HG02610 (cell line): ENCODE results near the gene NOTO.

Experiments
- ATAC-seq: cut with Tn5 transposase; IDR thresholded peaks from one replicate; pipeline ENCODE4 v1.9.1; 2021; ENCODE audit warnings: mild to moderate bottlenecking, moderate library complexity; ENCODE audit not compliant: unreplicated experiment

The NOTO gene

DNA sequence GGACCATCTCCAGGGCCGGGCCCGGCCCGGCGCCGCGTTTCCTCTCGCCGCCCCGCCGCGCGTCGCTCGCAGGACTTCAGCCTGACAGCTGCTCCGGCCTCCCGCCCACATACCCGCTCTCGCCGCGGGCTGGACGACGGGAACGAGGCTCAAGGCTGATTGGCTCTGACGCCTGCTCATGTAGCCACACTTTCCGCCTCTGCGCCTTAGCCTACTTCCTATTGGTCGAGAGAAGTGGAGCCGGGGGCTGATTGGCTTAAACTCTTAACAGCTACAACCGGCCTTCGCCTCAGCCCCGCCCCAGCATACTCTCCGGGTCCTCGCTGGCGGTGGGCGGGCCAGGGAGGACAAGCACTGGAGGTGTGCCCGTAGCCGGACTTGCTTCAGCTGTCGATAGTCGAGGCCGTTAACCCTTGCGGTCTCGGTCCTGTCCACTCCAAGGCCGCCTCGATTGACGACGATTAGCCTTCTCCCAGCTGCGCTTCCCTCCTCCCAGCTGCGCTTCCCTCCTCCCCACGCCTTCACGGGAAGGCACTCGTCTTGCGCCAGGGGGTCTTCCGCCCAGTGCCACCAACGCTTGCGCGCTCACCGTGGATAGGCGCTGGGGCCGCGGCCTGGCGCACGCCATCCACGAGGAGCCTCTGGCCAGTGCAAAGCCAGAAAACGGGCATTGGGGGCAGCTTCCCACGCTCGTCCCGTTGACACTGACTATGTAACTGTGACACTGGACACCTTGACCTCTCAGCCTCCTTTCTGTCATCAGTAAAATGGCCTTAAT, 31.0 kb downstream of the NOTO start, which contains the start of gene PRADC1:
Gene PRADC1 (minus strand): TSS at position 86 of the 778 bp plus-strand sequence. CDS start 79 bp downstream, at position 7.
- ATAC-seq = peak; percentile 93

DNA sequence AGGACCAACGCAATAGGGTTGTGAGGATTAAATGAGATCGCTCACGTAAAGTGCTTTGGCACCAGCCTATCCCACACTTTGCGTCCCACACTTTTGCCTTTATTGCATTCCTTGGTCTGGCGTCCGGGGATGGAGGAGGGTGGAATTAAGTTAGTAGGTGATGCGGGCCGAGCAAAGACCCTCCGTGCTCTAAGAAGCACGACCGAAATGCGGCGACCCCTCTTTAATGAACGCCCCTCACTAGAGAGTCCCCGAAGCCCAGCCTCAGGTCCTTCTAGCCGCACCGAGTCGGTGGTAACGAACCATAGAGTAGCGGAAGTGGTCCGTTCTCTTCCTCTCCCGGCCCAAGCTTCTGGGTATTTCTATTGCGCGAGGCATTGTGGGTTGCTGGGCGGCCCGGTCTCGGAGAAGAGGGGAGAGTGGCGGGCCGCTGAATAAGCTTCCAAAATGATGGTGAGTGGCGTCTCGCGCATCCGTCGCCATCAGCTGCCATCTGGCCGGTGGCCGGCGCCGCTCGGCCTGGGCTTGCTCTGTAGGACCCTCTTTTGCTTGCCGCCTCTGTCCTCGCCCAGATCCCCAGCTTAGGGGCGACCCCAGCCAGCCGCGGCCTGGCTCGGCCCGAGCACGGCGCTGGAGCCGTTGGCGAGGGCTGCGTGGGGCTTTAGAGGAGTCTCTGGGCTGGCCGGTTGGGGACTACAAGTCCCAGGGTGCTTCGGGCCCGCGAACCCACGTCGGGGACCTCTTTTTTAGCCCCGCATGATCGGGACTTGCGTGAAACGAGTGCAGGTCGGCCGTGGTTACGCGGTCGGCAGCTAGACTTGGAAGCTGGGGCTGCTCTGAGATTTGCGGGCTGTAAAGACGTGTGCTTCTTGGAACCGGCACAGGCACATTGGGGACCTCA, 31.8 kb downstream of the NOTO start, which contains the start of gene CCT7:
Gene CCT7 (plus strand): TSS at position 377 of the 901 bp plus-strand sequence. CDS start 71 bp downstream, at position 448.
- peak; percentile 64 for ATAC-seq

DNA sequence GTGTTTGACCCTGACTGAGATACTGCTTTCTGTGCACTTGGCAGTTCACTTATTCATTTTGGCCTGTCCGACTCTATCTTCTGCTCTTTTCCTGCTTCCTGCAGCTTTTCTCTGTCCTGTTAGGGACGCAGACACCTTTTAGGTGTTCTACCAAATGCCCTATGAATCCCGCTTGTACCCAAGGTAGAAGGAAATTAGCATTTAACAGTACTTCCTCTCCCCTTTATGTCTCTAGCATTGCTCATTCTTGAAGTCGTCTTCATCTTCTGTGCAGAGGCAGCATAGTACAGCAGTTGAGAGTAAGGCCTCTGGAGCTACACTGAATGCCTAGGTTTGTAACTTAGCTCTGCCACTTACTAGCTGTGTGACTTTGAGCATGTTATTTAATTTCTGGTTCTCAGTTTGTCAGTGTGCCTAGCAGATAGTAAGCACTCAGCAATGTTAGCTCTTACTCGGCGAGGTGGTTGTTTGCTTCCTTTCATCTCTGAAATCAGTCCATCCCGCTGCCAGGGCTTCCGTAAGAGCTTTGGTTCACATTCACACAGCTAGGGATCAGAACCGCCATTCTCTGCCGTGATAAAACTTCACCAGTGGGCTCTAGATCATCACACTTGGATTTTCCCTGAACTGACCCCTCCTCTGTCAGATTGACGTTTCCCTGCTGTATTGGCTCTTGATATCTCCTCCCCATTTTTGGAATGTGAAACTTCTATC, 33.1 kb downstream of the NOTO start:
- no peak for ATAC-seq

DNA sequence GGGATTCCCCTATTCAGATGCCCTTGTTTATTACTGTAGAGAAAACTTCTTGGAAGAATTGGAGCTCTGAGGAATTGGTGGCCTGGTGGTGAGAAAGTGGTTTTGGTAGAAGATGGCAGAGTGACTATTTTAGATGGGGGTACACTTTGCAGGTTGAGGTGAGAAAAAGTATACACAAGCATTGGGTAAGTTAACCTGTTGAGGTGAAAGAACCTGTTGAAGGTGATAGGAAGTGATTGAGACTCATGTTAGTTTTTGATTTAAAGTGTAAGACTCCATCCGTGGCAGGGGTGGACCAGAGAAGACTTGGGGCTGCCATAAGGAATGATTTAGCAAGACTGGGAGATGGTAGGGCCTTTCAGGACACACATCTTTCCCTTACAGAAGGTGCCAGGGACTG, 34.8 kb downstream of the NOTO start:
- no peak for ATAC-seq

DNA sequence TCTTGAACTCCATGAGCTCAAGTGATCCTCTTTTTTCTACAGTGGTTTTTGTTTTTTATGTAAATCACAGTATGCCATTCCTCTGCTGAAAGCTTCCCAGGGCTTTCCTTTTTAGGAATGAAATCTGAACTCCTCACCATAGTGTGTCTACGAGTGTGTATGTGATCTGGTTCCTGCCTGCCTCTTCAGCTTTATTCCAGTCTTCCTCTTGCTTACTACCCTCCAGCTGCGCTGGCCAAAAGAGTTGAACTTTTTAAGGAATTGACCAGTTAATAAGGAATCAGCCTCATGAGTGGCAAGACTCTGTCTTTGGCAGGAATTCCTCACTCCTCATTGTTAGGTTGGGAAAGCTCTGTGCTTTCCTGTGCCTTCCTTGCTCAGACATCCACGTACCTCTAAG, 35.8 kb downstream of the NOTO start:
- no peak for ATAC-seq

DNA sequence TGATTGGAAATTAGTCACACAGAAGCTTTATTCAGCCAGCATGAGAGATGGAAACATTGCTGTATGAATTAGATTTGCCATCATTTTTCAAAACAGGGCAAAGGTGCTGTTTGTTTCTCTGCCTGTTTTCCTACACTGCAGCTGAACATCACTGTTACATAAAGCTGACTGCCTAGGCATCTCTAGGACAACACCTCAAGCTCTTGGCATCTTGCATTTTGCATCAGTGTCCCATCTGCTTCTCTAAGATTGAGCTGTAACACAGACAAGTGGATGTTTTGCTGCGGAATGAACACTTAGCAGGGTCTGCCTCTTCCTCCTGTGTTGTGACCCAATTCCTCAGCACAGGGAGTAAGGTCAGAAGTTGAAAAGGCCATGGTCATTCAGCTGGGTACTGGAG, 36.6 kb downstream of the NOTO start:
- ATAC-seq = no peak

DNA sequence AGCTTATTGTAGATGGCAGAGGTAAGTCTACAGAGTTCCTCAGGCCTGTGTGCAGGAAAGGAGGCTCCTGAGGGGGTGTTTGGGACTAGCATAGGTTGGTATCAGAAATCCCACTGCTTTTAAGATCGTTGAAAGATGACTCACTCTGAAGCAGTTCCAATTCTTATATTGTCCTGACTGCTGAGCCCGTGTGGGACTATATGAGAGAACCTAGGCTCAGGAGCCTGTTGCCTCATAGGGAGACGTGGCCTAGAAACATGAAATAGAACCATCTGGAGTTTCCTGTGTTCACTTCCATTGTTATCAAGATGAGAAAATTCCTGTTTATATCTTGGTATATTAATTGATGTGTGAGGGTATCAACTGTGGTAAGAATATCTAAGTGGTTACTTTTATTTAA, 37.4 kb downstream of the NOTO start:
- no peak for ATAC-seq

DNA sequence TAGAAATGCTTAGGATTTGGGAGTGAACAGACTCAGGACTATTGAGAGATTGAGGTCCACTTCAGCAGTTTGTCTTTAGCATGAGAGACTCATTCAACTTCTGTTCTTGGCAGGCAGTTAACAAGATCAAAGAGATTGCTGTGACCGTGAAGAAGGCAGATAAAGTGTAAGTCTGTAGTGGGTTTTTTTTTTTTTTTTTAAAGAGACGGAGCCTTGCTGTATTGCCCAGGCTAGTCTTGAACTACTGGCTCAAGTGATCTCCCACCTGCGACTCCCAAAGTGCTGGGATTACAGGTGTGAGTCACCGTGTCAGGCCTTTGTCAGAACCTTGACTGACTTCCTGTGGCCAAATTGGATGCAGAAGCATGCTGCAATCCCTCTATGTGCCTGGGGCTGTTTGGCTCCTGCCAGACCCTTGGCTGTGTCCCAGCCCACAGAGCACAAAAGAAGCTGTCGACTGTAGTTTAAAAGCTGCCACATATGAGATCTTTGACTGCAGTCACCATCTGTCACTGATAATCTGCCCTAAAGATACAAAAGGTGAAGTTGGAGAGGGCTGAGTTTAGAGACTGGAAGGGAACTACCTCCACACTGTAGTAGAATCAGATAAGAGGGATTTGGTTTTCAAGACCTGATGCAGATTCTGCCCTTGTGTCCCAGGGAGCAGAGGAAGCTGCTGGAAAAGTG, 41.7 kb downstream of the NOTO start:
- no peak for ATAC-seq

DNA sequence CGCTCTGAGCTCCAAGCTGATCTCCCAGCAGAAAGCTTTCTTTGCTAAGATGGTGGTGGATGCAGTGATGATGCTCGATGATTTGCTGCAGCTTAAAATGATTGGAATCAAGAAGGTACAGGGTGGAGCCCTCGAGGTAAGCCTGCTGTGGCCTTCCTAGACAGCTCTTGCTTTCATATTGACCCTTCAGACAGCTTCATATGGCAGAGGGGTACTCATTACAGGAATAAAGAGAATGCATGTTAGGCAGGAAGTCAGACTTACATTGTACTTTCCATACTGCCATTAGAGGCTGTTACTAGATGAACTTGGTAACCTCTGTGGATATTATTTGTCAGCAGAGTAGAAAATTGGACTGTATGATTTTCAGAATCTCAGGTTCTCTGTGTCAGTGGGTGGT, 42.2 kb downstream of the NOTO start:
- no peak for ATAC-seq

DNA sequence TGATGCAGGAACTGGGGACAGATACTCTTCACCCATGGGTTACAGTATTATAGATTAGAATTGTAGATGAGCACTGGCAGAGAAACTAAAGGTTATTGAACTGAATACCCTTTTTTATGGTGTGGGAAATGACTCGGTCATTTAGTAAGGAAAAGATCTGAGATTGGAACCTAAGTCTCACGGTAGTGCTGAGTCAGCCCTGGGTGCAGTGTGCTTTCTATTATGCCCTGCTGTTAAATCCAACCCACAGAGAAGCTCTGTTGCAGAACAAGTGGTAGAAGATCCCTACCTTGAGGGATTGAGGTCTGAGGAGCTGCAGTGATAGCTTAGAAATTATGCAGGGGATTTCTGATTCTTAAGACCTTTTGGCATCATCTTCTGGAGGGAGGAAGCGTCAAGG, 44.5 kb downstream of the NOTO start:
- ATAC-seq = no peak

DNA sequence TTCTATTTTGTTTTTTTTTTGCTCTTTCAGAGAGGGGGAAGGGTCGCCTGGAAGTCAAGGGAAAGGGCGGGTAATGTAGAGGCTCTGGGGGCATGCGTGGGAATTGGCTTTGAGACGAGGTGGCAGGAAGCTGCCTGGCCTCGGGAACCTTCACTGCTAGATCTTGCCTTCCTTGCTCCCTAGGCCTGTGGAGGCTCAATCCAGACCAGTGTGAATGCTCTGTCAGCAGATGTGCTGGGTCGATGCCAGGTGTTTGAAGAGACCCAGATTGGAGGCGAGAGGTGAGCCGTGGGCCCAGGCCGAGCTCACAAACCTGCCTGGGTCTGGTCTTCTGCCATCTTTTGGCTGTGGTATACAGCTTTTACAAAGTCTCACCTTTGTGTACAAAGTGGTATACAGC, 47.3 kb downstream of the NOTO start:
- no peak for ATAC-seq

DNA sequence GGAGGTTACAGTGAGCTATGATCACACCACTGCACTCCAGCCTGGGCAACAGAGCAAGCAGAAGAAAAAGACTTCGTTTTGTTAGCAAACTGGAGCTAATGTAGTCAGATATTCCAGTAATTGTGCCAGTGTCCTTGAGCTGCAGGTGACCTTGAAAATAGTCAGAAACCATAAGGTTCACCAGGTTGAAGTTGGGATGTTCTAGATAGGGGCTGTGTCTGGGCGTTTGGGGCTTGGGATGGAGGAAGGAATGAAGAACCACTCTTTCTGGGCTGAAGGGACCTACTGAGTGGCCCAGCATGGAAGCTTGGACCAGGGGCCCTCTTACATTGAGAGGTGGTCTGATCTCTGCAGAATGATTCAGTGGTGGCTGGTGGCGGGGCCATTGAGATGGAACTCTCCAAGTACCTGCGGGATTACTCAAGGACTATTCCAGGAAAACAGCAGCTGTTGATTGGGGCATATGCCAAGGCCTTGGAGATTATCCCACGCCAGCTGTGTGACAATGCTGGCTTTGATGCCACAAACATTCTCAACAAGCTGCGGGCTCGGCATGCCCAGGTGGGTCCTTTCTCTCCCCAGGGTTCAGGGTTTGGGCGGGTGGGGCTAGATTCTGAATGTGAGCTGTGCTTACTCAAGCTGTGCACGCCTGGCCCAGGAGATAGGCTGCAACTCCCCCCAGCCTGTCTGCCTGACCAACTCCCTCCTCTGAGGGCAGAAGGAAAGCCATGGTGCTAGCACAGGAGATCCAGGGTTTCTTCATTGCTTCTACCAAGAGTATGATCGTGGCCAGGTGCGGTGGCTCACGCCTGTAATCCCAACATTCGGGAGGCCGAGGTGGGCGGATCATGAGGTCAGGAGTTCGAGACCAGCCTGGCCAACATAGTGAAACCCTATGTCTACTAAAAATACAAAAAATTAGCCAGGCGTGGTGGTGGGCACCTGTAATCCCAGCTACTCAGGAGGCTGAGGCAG, 48.8 kb downstream of the NOTO start:
- ATAC-seq = no peak

DNA sequence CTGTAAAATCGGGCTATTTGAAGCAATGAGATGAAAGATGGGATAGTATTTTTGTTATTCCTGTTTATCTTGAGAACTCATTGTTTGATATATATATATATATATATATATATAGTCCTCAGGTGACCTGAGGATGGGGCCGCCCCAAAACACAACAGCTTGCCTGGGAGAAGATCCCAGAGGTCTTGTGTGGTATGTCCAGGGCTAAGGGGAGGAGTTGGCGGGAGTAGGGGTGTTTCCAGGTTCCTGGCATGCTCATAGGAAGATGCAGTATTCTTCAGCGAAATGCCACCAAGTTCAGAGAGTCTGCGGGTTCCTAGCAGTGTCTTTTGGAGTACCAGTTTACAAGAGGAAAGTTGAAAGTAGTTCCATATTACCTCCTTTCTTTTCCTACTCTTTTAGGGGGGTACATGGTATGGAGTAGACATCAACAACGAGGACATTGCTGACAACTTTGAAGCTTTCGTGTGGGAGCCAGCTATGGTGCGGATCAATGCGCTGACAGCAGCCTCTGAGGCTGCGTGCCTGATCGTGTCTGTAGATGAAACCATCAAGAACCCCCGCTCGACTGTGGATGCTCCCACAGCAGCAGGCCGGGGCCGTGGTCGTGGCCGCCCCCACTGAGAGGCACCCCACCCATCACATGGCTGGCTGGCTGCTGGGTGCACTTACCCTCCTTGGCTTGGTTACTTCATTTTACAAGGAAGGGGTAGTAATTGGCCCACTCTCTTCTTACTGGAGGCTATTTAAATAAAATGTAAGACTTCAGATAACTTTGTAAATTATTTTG, 50.1 kb downstream of the NOTO start:
- ATAC-seq = no peak

DNA sequence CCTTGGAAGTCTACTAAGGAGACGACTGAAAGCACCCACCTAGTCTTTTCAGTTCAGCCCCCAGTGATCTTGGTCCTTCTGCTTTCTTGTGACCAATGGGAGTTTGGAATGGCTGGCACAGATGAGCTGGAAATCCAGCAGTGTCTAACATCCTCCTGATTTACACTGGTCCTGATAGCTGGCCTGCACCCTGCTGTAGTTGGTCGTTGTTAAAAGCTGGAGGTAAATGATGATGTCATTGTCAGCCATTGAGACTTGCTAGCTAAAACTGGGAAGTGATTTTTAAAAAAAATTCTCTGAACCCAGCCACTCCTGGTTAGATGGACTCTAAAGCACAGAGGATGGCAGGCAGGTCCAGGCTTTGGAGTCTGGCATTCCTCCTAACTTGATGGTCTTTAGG, 51.0 kb downstream of the NOTO start:
- ATAC-seq = no peak

DNA sequence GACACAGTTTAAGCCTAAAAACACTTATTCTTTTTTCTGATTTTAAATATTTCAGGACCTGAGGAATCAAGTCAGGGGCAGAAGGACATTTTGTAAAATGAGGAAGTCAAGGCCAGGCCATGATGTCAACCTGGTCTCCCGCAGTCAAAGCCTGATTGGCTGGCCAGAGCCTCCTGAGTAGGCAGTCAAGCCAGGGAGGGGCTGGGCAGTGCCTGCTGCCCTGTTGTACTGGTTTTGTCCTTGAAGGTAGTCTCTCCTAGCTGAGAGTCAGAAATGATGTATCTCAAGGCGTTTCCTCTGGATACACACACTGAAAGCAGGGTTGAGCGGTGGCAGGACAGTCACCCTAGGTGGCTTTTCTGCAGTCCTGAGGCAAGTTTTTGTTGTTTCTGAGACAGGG, 51.5 kb downstream of the NOTO start:
- ATAC-seq = no peak

DNA sequence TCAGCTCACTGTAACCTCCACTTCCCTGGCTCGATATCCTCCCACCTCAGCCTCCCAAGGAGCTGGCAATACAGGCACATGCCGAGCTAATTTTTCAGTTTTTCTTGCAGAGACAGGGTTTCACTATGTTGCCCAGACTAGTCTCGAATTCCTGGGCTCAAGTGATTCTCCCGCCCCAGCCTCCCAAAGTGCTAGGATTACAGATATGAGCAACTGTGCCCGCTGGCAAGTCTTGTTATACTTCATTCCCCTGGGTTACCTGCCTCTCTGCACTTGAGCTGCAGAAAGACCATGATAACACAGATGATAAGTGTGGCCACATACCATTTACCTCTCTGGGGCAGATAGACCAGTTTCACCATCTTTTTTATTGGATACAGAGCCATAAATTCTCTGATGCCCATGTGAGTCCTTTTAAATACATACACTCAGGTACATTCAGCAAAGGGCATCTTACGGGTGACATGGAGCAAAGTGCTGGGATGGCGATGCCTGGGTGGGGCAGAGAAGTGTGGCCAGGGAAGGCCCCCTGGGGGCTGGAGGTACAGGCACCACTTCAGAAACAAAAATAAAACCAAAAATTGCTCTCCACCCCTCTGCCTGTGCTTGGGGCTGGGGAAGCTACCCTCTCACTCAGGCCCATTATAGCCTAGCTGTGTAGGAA, 52.1 kb downstream of the NOTO start:
- ATAC-seq = no peak

DNA sequence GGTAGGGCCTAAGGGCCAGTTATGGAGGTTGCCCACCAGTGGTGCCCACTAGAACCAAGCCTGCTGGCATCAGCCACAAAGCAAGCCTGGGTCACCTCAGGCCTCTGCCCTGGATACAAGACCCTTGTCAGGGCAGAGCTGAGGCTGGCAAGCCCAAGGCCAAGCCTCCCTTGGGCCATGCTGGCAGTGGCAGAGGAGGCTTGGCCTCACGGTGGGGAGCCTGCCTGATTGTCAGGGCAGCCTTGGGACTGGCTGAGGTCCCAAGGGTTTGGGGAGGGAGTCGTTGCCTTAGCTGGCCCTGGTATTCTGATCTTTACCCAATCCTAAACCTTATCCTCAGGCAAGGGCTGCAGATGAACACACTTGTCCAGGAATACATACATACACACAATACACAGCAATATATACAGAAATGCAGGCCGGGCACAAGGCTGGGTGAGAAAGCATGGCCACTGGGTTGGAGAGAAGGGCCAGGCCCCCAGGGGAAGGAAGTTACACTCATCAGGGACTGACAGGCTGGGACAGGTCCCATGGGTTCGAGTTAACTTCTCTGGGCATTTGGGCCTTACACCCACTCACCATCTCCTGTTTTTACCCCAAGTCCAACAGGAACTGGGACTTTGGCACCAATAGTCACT, 52.8 kb downstream of the NOTO start:
- no peak for ATAC-seq
